ENCODE measurements around the gene LIN54.

- TF ChIP-seq CTCF (IDR thresholded peaks at IDR 0.05) (no peak), USF1 (CRISPR knock-in tag; IDR thresholded peaks at IDR 0.05) (no peak), CREB1 (CRISPR knock-in tag; IDR thresholded peaks at IDR 0.05) (no peak), ZNF416 (CRISPR knock-in tag; IDR thresholded peaks at IDR 0.05) (no peak), TP53 (CRISPR knock-in tag; IDR thresholded peaks at IDR 0.05) (no peak), IRF2 (CRISPR knock-in tag; IDR thresholded peaks at IDR 0.05; ENCODE audit: borderline replicate concordance, low read depth) (no peak), JUN (CRISPR knock-in tag; IDR thresholded peaks at IDR 0.05) (no peak), SMAD3 (CRISPR knock-in tag; IDR thresholded peaks at IDR 0.05; ENCODE audit: borderline replicate concordance) (no peak), AFF4 (CRISPR knock-in tag; IDR thresholded peaks at IDR 0.05; ENCODE audit: borderline replicate concordance) (no peak)
- TF ChIP-seq, protein P1, sequence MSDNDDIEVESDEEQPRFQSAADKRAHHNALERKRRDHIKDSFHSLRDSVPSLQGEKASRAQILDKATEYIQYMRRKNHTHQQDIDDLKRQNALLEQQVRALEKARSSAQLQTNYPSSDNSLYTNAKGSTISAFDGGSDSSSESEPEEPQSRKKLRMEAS (CRISPR knock-in tag; IDR thresholded peaks at IDR 0.05) = no peak
- TF ChIP-seq, protein P2, sequence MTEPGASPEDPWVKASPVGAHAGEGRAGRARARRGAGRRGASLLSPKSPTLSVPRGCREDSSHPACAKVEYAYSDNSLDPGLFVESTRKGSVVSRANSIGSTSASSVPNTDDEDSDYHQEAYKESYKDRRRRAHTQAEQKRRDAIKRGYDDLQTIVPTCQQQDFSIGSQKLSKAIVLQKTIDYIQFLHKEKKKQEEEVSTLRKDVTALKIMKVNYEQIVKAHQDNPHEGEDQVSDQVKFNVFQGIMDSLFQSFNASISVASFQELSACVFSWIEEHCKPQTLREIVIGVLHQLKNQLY (CRISPR knock-in tag; IDR thresholded peaks at IDR 0.05) = no peak
- TF ChIP-seq, protein P3, sequence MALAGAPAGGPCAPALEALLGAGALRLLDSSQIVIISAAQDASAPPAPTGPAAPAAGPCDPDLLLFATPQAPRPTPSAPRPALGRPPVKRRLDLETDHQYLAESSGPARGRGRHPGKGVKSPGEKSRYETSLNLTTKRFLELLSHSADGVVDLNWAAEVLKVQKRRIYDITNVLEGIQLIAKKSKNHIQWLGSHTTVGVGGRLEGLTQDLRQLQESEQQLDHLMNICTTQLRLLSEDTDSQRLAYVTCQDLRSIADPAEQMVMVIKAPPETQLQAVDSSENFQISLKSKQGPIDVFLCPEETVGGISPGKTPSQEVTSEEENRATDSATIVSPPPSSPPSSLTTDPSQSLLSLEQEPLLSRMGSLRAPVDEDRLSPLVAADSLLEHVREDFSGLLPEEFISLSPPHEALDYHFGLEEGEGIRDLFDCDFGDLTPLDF (CRISPR knock-in tag; IDR thresholded peaks at IDR 0.05) = no peak
These were observed 507 bp downstream of the LIN54 start for GRCh38 chr4:83010111-83010521.
